GM12878 (cell line): ENCODE results near the gene GTF2IRD1. TPM values are rescaled to one million over a fixed set of nuclear protein-coding genes. Genes with fewer than 3 reads are reported as not detected.
A peak's percentile ranks its signal among the peaks of the same experiment; 100 is the strongest.

ENCODE experiments used
- ATAC-seq: fragments of 200-7000 bp; cut with Tn5 transposase; 3 replicates; pipeline ENCODE4 v1.9.1; 2020; ENCODE audit warnings: mild to moderate bottlenecking, moderate library complexity
- BruUV-seq: library from RNA; stranded (reverse); fragments of 400-500 nt; replicated peaks from 2 replicates; lab custom pipeline; 2021; lab: Mats Ljungman, UMichigan
- CTCF ChIA-PET: fragments of 300-600 bp; sonication (Branson Sonifier 250); formaldehyde crosslinking; extraction: SDS; loops from one replicate; lab custom pipeline; 2021; ENCODE audit warnings: inconsistent platforms; lab: Yijun Ruan, JAX
- POLR2A ChIA-PET: fragments of 350-600 bp; formaldehyde crosslinking; extraction: SDS; loops from one replicate; lab custom pipeline; 2021; ENCODE audit warnings: inconsistent platforms; lab: Charles Lee
- RAD21 ChIA-PET: fragments of 300-600 bp; sonication (Branson Sonifier 250); formaldehyde crosslinking; loops from one replicate; lab custom pipeline; 2023; ENCODE audit warnings: antibody characterized with exemption; ENCODE audit not compliant: unreplicated experiment; lab: Charles Lee
- SMC1A ChIA-PET: fragments of 300-600 bp; sonication (Branson Sonifier 250); formaldehyde crosslinking; loops from one replicate; lab custom pipeline; 2023; ENCODE audit not compliant: unreplicated experiment, uncharacterized antibody; lab: Charles Lee
- DNase-seq: peaks from one replicate; pipeline ENCODE4 v3.0.0-alpha.2; 2011; ENCODE audit warnings: low read depth, low spot score
- FAIRE-seq: peaks from 3 replicates; lab custom pipeline; 2011; peaks lifted over from hg19 to GRCh38; lab: Jason Lieb, UNC
- H2AFZ ChIP-seq: 2 replicates; pipeline ENCODE4 v1.6.0; 2011; ENCODE audit warnings: low read depth, low read length, control low read depth; ENCODE audit not compliant: control insufficient read depth
- H3K27ac ChIP-seq: 2 replicates; pipeline ENCODE4 v1.5.1; 2011; ENCODE audit warnings: control low read depth; ENCODE audit not compliant: control insufficient read depth, insufficient read depth
- H3K27me3 ChIP-seq, 2 experiments: replicated peaks in 1 of 2; 2 replicates each; pipeline versions ENCODE4 v1.6.0 to v1.6.1; 2011; ENCODE audit warnings: low read length in 1 of 2; ENCODE audit not compliant: control insufficient read depth in 2 of 2, insufficient read depth in 2 of 2
- H3K36me3 ChIP-seq, 2 experiments: 2 replicates each; pipeline ENCODE4 v1.5.1; 2011; ENCODE audit warnings: low read length in 1 of 2; ENCODE audit not compliant: control insufficient read depth in 2 of 2, insufficient read depth in 2 of 2
- H3K4me1 ChIP-seq: 2 replicates; pipeline ENCODE4 v1.6.1; 2011; ENCODE audit warnings: mild to moderate bottlenecking, low read length, moderate library complexity, mixed read lengths; ENCODE audit not compliant: control insufficient read depth, insufficient read depth
- H3K4me2 ChIP-seq: 2 replicates; pipeline ENCODE4 v1.6.0; 2011; ENCODE audit warnings: control low read depth; ENCODE audit not compliant: control insufficient read depth, insufficient read depth
- H3K4me3 ChIP-seq: fragments of 200-600 bp; sonication (generic); 2 replicates; pipeline ENCODE4 v1.5.1; 2016
- H3K79me2 ChIP-seq: 2 replicates; pipeline ENCODE4 v1.6.0; 2011; ENCODE audit warnings: low read length; ENCODE audit not compliant: control insufficient read depth, insufficient read depth
- H3K9ac ChIP-seq: 2 replicates; pipeline ENCODE4 v1.8.0; 2011; ENCODE audit warnings: low read length, control low read depth, mixed read lengths; ENCODE audit not compliant: control insufficient read depth, insufficient read depth
- H3K9me3 ChIP-seq: replicated peaks from 3 replicates; pipeline ENCODE4 v1.5.1; 2011; ENCODE audit warnings: mild to moderate bottlenecking, low read length; ENCODE audit not compliant: control insufficient read depth, insufficient read depth
- H4K20me1 ChIP-seq: 2 replicates; pipeline ENCODE4 v1.6.0; 2011; ENCODE audit not compliant: control insufficient read depth, insufficient read depth
- BACH1 ChIP-seq: fragments of 450-650 bp; IDR thresholded peaks from 2 replicates; pipeline ENCODE4 v1.6.1; 2017; ENCODE audit warnings: mild to moderate bottlenecking, borderline replicate concordance
- CBFB ChIP-seq: IDR thresholded peaks from 2 replicates; pipeline ENCODE4 v1.6.1; 2016; ENCODE audit warnings: antibody characterized with exemption, low read depth
- IKZF1 ChIP-seq: fragments of 450-650 bp; conservative IDR thresholded peaks from 2 replicates; pipeline ENCODE4 v1.6.1; 2017; ENCODE audit warnings: antibody characterized with exemption, mild to moderate bottlenecking
- LARP7 ChIP-seq: fragments of 450-650 bp; IDR thresholded peaks from 2 replicates; pipeline ENCODE4 v1.6.1; 2017; ENCODE audit warnings: mild to moderate bottlenecking
- MTA2 ChIP-seq: fragments of 450-650 bp; IDR thresholded peaks from 2 replicates; pipeline ENCODE4 v1.6.1; 2016; ENCODE audit warnings: low read depth, mild to moderate bottlenecking, moderate library complexity
- MYB ChIP-seq: fragments of 150-350 bp; IDR thresholded peaks from 2 replicates; pipeline ENCODE4 v1.6.1; 2014; ENCODE audit warnings: mild to moderate bottlenecking, low read depth, low read length, borderline replicate concordance
- NBN ChIP-seq: fragments of 450-650 bp; IDR thresholded peaks from 2 replicates; pipeline ENCODE4 v1.6.1; 2016
- PML ChIP-seq: IDR thresholded peaks from 2 replicates; pipeline ENCODE4 v1.6.1; 2012; ENCODE audit warnings: low read length, inconsistent platforms
- POU2F2 ChIP-seq: IDR thresholded peaks from 3 replicates; pipeline ENCODE4 v1.6.1; 2011; ENCODE audit warnings: low read depth, mild to moderate bottlenecking, low read length, borderline replicate concordance
- SMAD5 ChIP-seq: IDR thresholded peaks from 2 replicates; pipeline ENCODE4 v1.6.1; 2016; ENCODE audit warnings: antibody characterized with exemption, low read depth
- SMARCA5 ChIP-seq: fragments of 450-650 bp; IDR thresholded peaks from 2 replicates; pipeline ENCODE4 v1.6.1; 2017; ENCODE audit warnings: mild to moderate bottlenecking
- ZNF217 ChIP-seq: fragments of 450-650 bp; IDR thresholded peaks from 2 replicates; pipeline ENCODE4 v1.6.1; 2017; ENCODE audit warnings: antibody characterized with exemption, mild to moderate bottlenecking
- WGBS: methylation state at CpG from one replicate; pipeline ENCODE4 v1.1.6; 2016; ENCODE audit warnings: low lambda C conversion rate; ENCODE audit not compliant: insufficient replicate concordance, insufficient coverage; ENCODE audit errors: missing lambda C conversion rate; 5-methylcytosine and 5-hydroxymethylcytosine counted together
- in situ Hi-C: fragments of 300-500 bp; cut with MboI; formaldehyde crosslinking; loops from 9 replicates; pipeline ENCODE4 v1.14.3; 2018; ENCODE audit warnings: mixed read lengths
- intact Hi-C: fragments of 100-400 bp; cut with micrococcal nuclease; formaldehyde crosslinking; loops from one replicate; pipeline ENCODE4 v1.14.2; 2022; ENCODE audit not compliant: unreplicated experiment
- polyA plus RNA-seq, 11 experiments: library from polyadenylated mRNA; depleted of rRNA in 4 of 11; unstranded in 6 of 11; stranded (reverse) in 5 of 11; fragments of >200 nt; fragmentation: Nextera tagmentation in 4 of 11; fragmentation: Illumina TruSeq in 1 of 11; extraction: Ambion mirVana in 4 of 11; extraction: Trizol in 1 of 11; gene quantifications; 1 replicate in 1 of 11; 2 replicates in 10 of 11; pipeline versions ENCODE4 v1.2.1 to v1.2.3, GENCODE V29; 2011 to 2016; ENCODE audit warnings: inconsistent platforms in 2 of 11, missing spikeins in 2 of 11, low read depth in 1 of 11
- total RNA-seq, 4 experiments: library from RNA; depleted of rRNA in 3 of 4; stranded (reverse); fragments of >200 nt in 3 of 4; fragmentation: Illumina TruSeq in 1 of 4; extraction: Trizol in 1 of 4; gene quantifications; 2 replicates each; pipeline versions ENCODE4 v1.2.1 to v1.2.3, GENCODE V29; 2013 to 2021

GTF2IRD1 gene
- total and polyA plus RNA-seq, 10 of the 15 experiments (the other 5 are each of a cell fraction or from before 2014, with no cell fraction given) = 0.48 to 3.0 (median 1.3) TPM

DNA sequence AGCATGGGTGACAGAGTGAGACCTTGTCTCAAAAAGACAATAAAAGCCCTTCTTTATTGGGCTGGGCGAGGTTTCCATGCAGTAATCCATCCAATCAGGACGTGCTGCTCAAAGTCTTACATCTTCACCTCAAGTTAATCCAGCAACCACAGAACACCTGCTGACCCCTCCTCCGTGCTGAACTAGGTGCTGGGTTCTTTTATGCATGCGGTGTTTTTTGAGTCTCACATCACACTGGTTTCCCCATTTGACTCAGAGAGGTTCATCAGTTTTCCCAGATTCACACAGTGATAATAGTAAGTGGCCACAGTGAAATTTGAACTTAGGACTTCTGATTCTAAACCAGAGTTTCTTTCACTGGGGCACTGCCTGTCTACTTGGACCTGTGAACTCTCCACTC is 145.5 kb downstream of the GTF2IRD1 start (continued):
- TF ChIP-seq NBN = 0 out of 2 replicates have a peak, but pooled peaks have one; percentile 42
- no peak for TF ChIP-seq SMAD5
- TF ChIP-seq MTA2 = peak; percentile 60
- TF ChIP-seq POU2F2 = peak; percentile 90; the same call in 1 of the 3 replicates
- no peak; the same call in 1 of the 2 replicates for TF ChIP-seq SMARCA5
- peak; percentile 62; the same call in 1 of the 2 replicates for TF ChIP-seq IKZF1
- TF ChIP-seq BACH1 = no peak
- TF ChIP-seq ZNF217 = peak; percentile 77; the same call in 1 of the 2 replicates
- TF ChIP-seq LARP7 = no peak

- Histone ChIP-seq H3K4me2 (no peak overlapping the region), H2AFZ (no peak overlapping the region), H3K36me3 (no peaks in the 10 kb centered on the region), H3K9ac (no peak overlapping the region), H3K27ac (no peak overlapping the region), H3K27me3 (no peaks in the 10 kb centered on the region), H3K9me3 (no peaks in the 10 kb centered on the region), H3K4me3 (no peak overlapping the region), H3K4me1 (peaks cover 11% of the 10 kb centered on the region), H4K20me1 (no peaks in the 10 kb centered on the region), H3K79me2 (no peaks in the 10 kb centered on the region)
- ATAC-seq (no peak), DNase-seq (no peak), FAIRE-seq (no peak)
- ChIA-PET RAD21 (interaction anchor here (0.7 kb wide), 1 partner anchor 12 kb away, joined by 3 read pairs; no protein-coding TSS in a partner anchor), SMC1A (interaction anchor here (0.6 to 1.9 kb wide), 4 partner anchors 11 to 193 kb away, joined by 3 to 6 read pairs (median 4); no protein-coding TSS in a partner anchor), CTCF (no interaction called here), POLR2A (interaction anchor here (0.8 to 1.0 kb wide), 3 partner anchors 8 to 17 kb away, joined by 3 to 4 read pairs (median 4); no protein-coding TSS in a partner anchor)
- no TSS peak for BruUV-seq
- in situ Hi-C loops = no loop called here
- TF ChIP-seq CBFB = no peak
- TF ChIP-seq PML = no peak
- no peak for TF ChIP-seq MYB
- WGBS = 90% methylated on average over 7 of the region's 7 CpGs
- intact Hi-C loops = no loop called here
These were observed 150.8 kb downstream of the GTF2IRD1 start for GRCh38 chr7:74604326-74605020.
